Activated T-cell treated with anti-CD3 and anti-CD28 coated beads, Interleukin-2, amount 50 U/mL, for 24 hours (primary cell): Measurements from ENCODE around the gene ALOX15B.
"Not testable (repeated sequence)": the region's sequence is repeated elsewhere in the genome, so short reads cannot be mapped to it uniquely, and the experiment has no call there.

Source experiments
- DNase-seq: peaks from one replicate; pipeline ENCODE4 v3.0.0-alpha.2; 2020
- H3K27ac Mint-ChIP-seq: 2 replicates; pipeline ENCODE4 v1.8.0; 2020; ENCODE audit warnings: mild to moderate bottlenecking, mixed read lengths
- H3K27me3 Mint-ChIP-seq: 2 replicates; pipeline ENCODE4 v1.8.0; 2020; ENCODE audit warnings: mixed read lengths
- H3K36me3 Mint-ChIP-seq: 2 replicates; pipeline ENCODE4 v1.8.0; 2020; ENCODE audit warnings: low read depth, mixed read lengths
- H3K4me1 Mint-ChIP-seq: 2 replicates; pipeline ENCODE4 v1.8.0; 2020; ENCODE audit warnings: low read depth, mixed read lengths
- H3K4me3 Mint-ChIP-seq: 2 replicates; pipeline ENCODE4 v1.8.0; 2020; ENCODE audit warnings: mild to moderate bottlenecking, moderate library complexity, mixed read lengths
- H3K9me3 Mint-ChIP-seq: 2 replicates; pipeline ENCODE4 v1.8.0; 2020; ENCODE audit warnings: mixed read lengths

ALOX15B gene

DNA sequence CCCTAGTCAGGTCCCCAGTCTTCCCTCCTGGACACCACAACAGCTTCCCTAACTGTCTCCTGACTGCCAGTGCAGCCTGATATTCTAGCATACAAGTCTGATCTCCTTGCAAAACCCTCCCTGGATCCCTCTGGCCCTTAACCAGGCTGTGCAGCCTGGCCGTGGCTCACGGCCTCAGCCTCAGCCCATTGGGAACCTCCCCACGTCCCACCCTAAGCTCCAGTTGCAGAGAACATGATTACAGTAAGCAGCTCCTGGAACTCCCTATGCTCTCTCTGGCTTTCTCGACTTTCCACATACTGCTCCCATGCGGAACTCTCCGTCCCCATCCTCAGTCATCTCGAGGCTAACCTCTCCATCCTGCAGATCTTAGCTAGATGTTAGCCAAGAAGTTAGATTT is 35.7 kb downstream of the ALOX15B start:
- Mint-ChIP-seq H3K4me1 (peaks cover 24% of the 10 kb centered on the region), H3K4me3 (no peak overlapping the region), H3K27me3 (peaks cover 47% of the 10 kb centered on the region), H3K27ac (no peak overlapping the region), H3K36me3 (peaks cover 2% of the 10 kb centered on the region), H3K9me3 (no peaks in the 10 kb centered on the region)
- DNase-seq: no peak

- no peak overlapping the region for H3K4me3 Mint-ChIP-seq
- DNase-seq: no peak
- H3K27me3 Mint-ChIP-seq: peaks cover 47% of the 10 kb centered on the region
- H3K36me3 Mint-ChIP-seq: peaks cover 6% of the 10 kb centered on the region
- no peaks in the 10 kb centered on the region for H3K9me3 Mint-ChIP-seq
- peaks cover 28% of the 10 kb centered on the region for H3K4me1 Mint-ChIP-seq
- no peak overlapping the region for H3K27ac Mint-ChIP-seq
These were observed 36.2 kb downstream of the ALOX15B start for GRCh38 chr17:8075081-8075480.

DNA sequence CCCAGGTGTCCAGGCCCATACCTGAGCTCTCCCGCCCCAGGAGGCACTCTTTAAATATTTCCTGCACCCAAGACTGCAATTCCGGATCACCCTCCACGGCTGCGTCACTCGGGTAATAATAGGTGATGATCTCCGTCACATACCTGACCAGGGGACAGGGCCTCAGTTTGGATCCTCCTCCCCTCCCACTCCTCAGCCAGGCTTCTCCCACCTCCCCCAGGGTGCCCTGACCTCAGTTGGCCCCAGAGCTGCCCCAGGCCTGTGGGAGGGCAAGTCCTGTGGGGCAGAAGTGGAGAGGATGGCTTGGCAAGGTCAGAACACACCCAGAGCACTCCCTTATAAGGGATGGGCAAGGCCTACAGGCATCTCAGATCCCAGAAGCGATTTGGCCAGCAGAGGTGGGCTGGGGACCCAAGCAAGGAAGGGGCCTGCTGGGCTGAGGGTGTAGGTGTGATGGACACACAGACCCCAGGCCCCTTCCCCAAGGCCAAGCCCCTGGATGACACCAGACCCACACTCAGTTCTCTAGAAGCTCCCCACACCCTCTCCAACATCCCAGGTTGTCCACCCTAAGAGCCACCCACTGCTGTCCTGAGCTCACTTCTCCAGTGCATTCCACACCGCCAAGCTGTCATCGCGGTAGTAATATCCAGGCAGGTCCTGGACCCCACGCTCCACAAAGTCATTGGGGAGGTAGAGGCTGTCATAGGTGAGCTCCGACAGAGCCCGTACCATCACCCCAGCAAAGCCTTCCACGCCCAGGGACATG is 36.9 kb downstream of the ALOX15B start:
- Mint-ChIP-seq H3K36me3 (peaks cover 11% of the 10 kb centered on the region), H3K27me3 (peaks cover 46% of the 10 kb centered on the region), H3K4me3 (no peak overlapping the region), H3K9me3 (no peaks in the 10 kb centered on the region), H3K4me1 (peaks cover 33% of the 10 kb centered on the region), H3K27ac (no peak overlapping the region)
- DNase-seq: no peak

- Mint-ChIP-seq H3K36me3 (peaks cover 19% of the 10 kb centered on the region), H3K4me1 (peaks cover 38% of the 10 kb centered on the region), H3K4me3 (no peak overlapping the region), H3K27ac (no peak overlapping the region), H3K27me3 (peaks cover 37% of the 10 kb centered on the region), H3K9me3 (no peaks in the 10 kb centered on the region)
- DNase-seq: no peak
These were observed 37.8 kb downstream of the ALOX15B start for GRCh38 chr17:8076502-8077266.

DNA sequence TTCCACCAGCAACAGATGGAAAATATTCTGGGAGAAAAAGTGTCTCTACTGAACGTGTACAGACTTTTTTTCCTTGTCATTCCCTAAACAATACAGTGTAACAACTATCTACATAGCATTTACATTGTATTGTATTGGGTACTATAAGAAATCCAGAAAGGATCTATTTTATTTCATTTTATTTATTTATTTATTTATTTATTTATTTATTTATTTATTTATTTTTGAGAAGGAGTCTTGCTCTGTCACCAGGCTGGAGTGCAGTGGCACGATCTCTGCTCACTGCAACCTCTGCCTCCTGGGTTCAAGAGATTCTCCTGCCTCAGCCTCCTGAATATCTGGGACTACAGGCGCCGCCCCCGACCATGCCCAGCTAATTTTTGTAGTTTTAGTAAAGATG is 39.1 kb downstream of the ALOX15B start:
- H3K9me3 Mint-ChIP-seq, DNase-seq, H3K4me3 Mint-ChIP-seq, H3K27ac Mint-ChIP-seq: not testable (repeated sequence)
- peaks cover 31% of the 10 kb centered on the region for H3K4me1 Mint-ChIP-seq
- peaks cover 24% of the 10 kb centered on the region for H3K36me3 Mint-ChIP-seq
- peaks cover 24% of the 10 kb centered on the region for H3K27me3 Mint-ChIP-seq

GRCh38 chr17:8079291-8080207 is 40.7 kb downstream of the ALOX15B start:
- Mint-ChIP-seq H3K27me3 (peaks cover 9% of the 10 kb centered on the region), H3K4me3 (peak overlapping the region; percentile 89), H3K9me3 (no peaks in the 10 kb centered on the region), H3K27ac (peak overlapping the region; percentile 87), H3K36me3 (peaks cover 24% of the 10 kb centered on the region), H3K4me1 (peaks cover 19% of the 10 kb centered on the region)
- peak; percentile 89 for DNase-seq

GRCh38 chr17:8080208-8080798 is 41.4 kb downstream of the ALOX15B start:
- peak overlapping the region; percentile 87 for H3K27ac Mint-ChIP-seq
- DNase-seq: no peak
- peak overlapping the region; percentile 89 for H3K4me3 Mint-ChIP-seq
- H3K36me3 Mint-ChIP-seq: peaks cover 24% of the 10 kb centered on the region
- peaks cover 1% of the 10 kb centered on the region for H3K27me3 Mint-ChIP-seq
- peaks cover 19% of the 10 kb centered on the region for H3K4me1 Mint-ChIP-seq
- H3K9me3 Mint-ChIP-seq: no peaks in the 10 kb centered on the region

GRCh38 chr17:8080799-8081219 is 42.0 kb downstream of the ALOX15B start:
- Mint-ChIP-seq H3K36me3 (peaks cover 24% of the 10 kb centered on the region), H3K4me3 (peak overlapping the region; percentile 89), H3K9me3 (no peaks in the 10 kb centered on the region), H3K27ac (no peak overlapping the region), H3K27me3 (peaks cover 3% of the 10 kb centered on the region), H3K4me1 (peaks cover 19% of the 10 kb centered on the region)
- no peak for DNase-seq

DNA sequence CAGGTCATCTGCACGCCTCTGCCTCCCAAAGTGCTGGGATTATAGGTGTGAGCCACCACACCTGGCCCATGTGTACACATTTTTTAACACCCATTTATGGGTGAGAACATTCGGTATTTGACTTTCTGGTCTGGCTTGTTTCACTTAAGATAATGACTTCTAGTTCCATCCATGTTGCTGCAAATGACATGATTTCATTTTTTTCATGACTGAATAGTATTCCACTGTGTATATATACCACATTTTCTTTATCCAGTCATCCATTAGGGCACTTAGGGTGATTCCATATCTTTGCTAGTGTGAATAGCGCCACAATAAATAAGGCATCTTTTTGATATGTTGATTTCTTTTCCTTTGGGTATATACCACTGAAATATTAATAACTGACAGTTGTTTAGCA is 43.0 kb downstream of the ALOX15B start:
- H3K4me1 Mint-ChIP-seq: peaks cover 19% of the 10 kb centered on the region
- H3K27ac Mint-ChIP-seq: no peak overlapping the region
- DNase-seq: no peak
- no peaks in the 10 kb centered on the region for H3K9me3 Mint-ChIP-seq
- H3K4me3 Mint-ChIP-seq: no peak overlapping the region
- H3K27me3 Mint-ChIP-seq: peaks cover 5% of the 10 kb centered on the region
- H3K36me3 Mint-ChIP-seq: peaks cover 24% of the 10 kb centered on the region

- H3K27ac Mint-ChIP-seq: no peak overlapping the region
- peaks cover 8% of the 10 kb centered on the region for H3K27me3 Mint-ChIP-seq
- DNase-seq: no peak
- peaks cover 24% of the 10 kb centered on the region for H3K36me3 Mint-ChIP-seq
- H3K9me3 Mint-ChIP-seq: no peaks in the 10 kb centered on the region
- peaks cover 19% of the 10 kb centered on the region for H3K4me1 Mint-ChIP-seq
- no peak overlapping the region for H3K4me3 Mint-ChIP-seq
These were observed 43.4 kb downstream of the ALOX15B start for GRCh38 chr17:8082292-8082691.

GRCh38 chr17:8084250-8084649 is 45.4 kb downstream of the ALOX15B start:
- DNase-seq: no peak
- peaks cover 18% of the 10 kb centered on the region for H3K27me3 Mint-ChIP-seq
- no peak overlapping the region for H3K4me3 Mint-ChIP-seq
- H3K27ac Mint-ChIP-seq: no peak overlapping the region
- H3K4me1 Mint-ChIP-seq: peaks cover 15% of the 10 kb centered on the region
- peaks cover 23% of the 10 kb centered on the region for H3K36me3 Mint-ChIP-seq
- H3K9me3 Mint-ChIP-seq: no peaks in the 10 kb centered on the region

- DNase-seq: no peak
- Mint-ChIP-seq H3K27ac (no peak within 1 kb of the TSS), H3K9me3 (no peaks in the 10 kb centered on the region), H3K4me1 (no peaks in the 10 kb centered on the region), H3K36me3 (no peaks in the 10 kb centered on the region), H3K27me3 (peaks cover 33% of the 10 kb centered on the region), H3K4me3 (no peak within 1 kb of the TSS)
These were observed 48.5 kb downstream of the ALOX15B start, which contains the start of gene ALOX12B for GRCh38 chr17:8087075-8087951. Gene ALOX12B (minus strand): TSS chr17:8087716. CDS start chr17:8087442, 274 bp downstream.

DNA sequence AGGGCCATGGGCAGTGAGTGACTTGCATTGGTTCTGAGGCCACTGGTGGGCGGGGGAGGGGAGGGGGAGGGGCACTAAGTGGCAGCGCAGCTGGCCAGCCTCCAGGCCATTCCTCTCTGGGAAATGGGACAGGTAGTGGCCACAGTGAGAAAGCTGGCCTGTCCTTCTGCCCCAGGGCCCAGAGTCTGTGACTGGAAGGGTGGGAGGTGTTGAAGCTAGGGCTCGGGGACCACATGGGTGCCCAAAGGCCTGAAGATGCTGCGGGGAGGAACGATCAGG is 49.0 kb downstream of the ALOX15B start:
- H3K27me3 Mint-ChIP-seq: peaks cover 37% of the 10 kb centered on the region
- DNase-seq: no peak
- no peaks in the 10 kb centered on the region for H3K4me1 Mint-ChIP-seq
- H3K27ac Mint-ChIP-seq: no peak overlapping the region
- no peak overlapping the region for H3K4me3 Mint-ChIP-seq
- H3K36me3 Mint-ChIP-seq: no peaks in the 10 kb centered on the region
- no peaks in the 10 kb centered on the region for H3K9me3 Mint-ChIP-seq
